HG03457 (cell line): ENCODE measurements around the gene NYAP1.
"Not testable (repeated sequence)": the region's sequence is repeated elsewhere in the genome, so short reads cannot be mapped to it uniquely, and the experiment has no call there.

ENCODE experiments used
- ATAC-seq: cut with Tn5 transposase; IDR thresholded peaks from one replicate; pipeline ENCODE4 v1.9.1; 2021; ENCODE audit warnings: moderate number of reproducible peaks; ENCODE audit not compliant: unreplicated experiment

Gene NYAP1

DNA sequence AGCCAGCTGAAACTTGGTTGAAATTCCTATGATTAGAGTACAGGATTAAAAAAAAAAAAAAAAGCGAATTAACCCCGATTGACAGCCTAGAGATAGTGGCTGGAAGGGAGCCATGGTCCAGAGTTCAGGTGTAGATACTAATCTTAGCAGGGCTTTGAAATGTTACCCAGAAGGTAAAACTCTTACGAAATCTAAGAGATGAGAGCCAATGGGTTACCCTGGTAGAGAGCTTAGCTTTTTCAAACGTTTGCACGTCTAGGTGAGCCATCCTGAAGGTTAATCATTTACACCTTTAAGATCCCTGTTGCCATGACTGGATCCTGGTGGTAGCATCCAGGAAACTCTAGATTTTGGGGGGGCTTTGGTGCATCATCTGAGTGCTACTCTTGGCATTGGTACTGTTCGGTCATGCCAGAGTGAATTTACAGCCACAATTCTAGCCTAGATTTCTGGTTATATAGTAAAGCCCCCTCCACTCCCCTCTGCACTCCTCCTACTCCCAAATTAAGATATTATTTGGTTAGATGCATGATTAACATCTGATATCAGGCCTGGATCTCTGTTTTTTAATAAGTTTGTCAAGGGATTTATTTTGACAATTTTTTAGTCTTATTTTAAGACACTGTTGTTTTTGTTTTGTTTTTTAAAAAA lies 56.5 kb downstream of the NYAP1 start:
- ATAC-seq = no peak

DNA sequence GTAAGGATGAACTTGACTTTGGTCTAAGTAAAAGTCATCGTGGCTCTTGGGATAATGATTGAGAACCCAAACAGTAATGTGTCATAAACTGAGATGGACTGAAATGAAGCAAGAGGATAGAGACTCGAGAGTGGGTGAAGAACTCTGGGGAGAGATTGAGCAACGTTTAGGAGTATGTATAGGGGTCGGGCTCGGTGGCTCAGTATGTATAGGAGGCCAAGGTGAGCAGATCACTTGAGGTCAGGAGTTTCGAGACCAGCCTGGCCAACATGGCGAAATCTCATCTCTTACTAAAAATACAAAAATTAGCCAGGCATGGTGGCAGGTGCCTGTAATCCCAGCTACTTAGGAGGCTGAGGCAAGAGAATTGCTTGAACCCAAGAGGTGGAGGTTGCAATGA lies 57.6 kb downstream of the NYAP1 start:
- not testable (repeated sequence) for ATAC-seq

DNA sequence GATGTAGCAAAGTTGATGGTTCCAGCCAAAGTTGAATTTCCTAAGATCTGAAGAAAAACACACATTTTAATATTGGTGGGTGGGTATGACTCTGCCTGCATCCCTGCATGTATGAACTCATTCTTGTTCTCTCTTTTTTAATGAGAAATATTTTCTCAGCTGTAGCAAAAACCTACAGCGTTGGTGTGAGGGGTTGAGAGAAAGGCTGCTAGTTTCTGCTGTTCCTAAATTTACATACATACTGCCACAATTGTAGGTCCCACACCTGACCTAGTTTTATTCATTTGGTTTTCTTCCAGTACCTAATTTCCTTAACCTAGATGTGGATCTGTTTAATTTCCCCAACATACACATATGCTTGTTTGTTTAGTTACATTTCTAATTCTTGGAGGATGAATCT lies 59.9 kb downstream of the NYAP1 start:
- no peak for ATAC-seq

DNA sequence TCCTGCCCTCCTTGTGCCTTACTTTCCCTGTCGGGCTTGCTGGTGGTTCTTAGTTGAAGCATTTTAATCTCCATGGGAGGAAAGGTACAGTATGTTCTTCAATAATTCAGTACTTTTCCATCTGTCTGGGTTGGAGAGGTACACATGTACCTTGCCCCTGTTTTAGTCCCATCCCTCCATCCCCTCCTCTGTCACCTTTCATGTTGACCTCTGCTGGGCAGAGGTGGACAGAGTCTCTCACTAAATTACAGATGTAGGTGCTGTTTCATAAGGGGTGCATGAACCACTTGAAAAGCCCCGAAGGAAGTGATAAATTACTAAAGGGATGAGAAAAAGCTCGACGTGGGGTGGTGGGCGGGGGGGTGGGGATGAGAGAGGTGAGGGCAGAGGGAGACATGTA lies 60.7 kb downstream of the NYAP1 start:
- no peak for ATAC-seq
